GM19328 (cell line): ENCODE measurements around the gene GNAO1.

Source experiments
- ATAC-seq: cut with Tn5 transposase; IDR thresholded peaks from one replicate; pipeline ENCODE4 v1.9.1; 2021; ENCODE audit warnings: mild to moderate bottlenecking, moderate library complexity; ENCODE audit not compliant: unreplicated experiment

Gene GNAO1

DNA sequence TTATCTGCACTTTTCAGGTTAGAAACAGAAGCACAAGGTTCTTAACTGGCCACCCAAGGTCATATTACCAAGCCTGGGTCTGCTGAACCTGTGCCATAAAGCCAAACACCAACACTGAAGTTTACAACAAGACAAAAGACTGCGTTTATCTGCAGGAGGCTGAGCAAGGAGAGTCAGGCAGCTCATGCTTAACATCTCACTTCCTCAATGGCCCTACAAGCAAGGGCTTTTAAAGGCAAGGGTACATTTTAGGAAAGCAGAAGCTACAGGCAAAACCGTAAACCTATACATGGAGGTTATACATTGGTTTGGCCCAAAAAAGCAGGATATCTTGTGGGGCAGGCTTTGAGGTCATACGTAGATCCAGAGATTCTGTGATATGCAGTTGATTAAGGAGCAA, 91.2 kb downstream of the GNAO1 start:
- no peak for ATAC-seq

DNA sequence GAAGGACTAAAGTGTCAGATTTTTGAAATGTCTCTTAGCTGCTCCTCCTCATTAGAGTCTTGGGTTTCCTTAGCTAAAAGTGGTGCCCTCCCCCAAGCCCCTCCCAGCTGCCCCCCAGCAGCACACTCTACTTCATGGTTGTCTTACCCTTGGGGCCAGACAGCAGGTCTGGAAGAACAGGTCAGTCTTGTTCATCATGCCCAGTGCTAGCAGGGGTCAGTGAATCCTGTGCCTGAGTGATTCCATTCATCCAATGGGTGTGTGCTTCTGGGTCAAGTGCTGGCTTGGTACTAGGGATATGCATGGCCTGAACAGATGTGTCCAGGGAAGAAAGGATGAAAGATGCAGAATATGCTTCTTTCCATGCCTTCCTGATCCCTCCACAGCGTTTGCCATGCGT, 93.2 kb downstream of the GNAO1 start:
- ATAC-seq: no peak

DNA sequence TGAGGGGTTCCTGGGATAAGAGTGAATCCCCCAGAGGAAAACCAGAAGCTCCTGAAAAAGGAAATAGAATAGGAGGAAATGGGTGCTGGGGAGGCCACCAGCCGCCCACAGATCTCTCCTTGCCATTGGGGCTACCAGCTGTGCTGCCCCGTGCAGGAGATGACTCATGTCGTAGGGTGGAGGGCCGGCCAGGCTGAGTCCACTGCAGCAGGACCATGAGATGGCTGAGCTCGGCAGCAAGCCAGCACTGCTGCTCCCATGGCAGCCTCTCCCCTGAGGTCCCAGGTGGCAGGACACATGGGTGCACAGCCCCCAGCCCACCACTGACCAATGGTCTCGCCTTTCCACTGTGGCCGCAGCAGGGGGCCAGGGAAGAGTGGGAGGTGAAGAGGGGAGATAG, 95.5 kb downstream of the GNAO1 start:
- no peak for ATAC-seq

DNA sequence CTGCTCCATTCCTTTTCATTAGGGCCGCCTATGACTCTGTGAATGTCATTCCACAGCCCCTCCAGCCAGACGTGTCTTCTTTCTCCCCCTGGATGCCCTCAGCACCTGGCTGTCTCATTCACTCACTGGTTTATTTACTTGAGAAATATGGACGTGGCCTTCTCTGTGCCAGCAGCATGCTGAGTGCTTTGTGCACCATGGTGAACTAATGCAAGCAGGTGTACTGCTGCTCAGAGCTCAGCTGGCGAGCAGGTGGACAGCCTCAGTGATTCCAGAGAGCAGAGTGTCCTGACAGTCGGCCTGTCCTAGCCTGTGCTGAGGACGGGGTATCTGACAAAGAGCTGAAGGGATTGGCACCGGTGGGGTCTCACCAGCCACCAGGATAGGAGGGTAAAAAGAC, 96.7 kb downstream of the GNAO1 start:
- no peak for ATAC-seq

DNA sequence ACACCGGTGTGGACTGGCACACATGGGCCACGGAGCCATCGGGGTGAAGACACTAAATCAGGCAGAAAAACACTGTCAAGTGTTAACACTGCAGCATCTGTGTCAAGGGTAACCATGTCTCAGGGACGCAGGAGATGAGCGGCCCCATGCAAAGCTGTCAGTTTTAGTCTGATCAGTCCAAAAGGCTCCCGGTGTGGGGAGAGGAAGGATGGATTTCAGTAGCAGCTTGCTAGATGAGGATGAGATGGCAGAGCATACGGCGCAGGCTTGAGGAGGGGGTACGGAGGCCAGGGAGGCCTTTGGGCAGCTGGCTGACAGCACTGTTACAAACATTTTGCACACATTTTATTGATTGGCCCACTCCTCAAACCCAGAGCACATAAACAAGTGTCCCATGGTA, 98.1 kb downstream of the GNAO1 start:
- no peak for ATAC-seq

DNA sequence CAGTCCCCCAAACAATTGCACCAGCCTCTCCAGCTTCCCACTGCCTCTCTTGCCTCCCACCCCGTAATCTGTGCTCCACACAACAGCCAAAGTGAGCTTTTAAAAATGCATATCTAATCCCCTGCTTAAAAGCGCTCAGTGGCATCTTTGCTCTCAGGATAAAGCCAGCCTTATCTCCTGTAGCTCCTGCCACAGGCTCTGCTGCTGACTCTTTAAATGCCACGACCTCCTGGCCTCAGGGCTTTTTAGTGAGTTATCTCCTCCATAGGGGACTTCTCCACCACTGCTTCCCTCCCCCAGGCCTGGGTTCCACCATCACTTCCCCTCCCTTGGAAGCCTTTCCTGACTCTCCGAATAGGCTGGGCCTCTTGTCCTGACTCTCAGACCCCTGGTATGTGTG, 98.6 kb downstream of the GNAO1 start:
- no peak for ATAC-seq

DNA sequence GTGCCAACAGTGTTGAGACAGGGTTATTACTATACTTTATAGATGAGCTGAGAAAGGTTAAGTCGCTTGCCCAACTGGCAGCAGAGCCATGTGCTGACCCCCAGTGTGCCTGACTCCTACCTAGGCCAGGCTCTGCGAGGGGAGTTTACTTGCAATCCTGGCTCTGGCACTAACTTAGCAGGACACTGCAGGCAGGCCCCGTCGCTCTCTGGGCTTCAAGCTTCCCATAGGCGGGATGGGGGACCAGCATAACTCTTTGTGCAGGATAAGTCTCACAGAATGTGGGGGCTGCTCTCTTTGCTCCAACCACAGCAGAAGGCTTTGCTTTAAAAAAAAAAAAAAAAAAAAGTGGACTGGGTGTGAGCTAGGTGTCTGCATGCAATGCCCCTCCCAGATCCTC, 102.7 kb downstream of the GNAO1 start:
- ATAC-seq: no peak

DNA sequence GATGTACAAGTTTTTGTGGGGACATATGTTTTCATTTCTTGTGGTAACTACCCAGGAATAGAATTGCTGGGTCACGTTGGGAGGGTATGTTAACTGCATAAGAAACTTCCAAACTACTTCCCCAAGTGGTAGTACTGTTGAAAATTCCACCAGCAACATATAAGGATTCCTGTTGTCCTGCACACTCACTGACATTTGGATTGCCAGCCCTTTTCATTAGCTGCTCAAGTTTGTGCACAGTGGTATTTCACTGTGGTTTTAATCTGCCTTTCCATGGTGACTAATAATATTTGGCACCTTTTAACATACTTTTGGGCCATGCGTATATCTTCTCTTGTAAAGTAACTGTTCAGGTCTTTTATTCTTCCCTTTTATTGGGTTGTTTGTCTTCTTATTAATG, 103.3 kb downstream of the GNAO1 start:
- no peak for ATAC-seq

DNA sequence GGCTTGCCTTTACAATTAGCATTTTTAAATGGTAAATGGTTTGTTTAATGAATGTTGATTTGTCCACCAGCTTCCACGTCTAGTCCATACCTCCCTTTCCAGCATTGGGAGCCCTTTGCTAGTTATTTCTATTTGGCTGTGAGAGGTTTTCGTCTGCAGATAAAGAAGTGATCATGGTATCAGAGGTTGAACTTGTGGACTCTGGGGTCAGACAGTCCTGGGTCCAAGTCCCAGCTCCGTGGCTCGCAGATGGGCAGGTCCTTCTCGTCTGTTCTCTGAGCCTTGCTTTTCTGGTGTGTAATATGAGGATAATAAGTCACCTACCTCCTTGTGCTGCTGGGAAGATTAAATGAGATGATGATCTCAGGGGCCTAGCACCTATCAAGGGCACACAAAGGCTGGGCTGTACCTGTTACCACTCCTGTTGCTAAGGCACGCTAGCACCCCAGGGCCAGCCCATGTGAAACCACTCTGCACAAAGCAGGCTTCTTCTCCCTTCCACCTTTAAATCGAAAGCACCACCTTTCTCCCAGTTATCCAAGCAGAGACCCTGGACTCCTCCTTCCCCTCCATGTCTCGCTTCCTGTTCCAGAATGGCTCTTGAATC, 103.9 kb downstream of the GNAO1 start:
- ATAC-seq: no peak

DNA sequence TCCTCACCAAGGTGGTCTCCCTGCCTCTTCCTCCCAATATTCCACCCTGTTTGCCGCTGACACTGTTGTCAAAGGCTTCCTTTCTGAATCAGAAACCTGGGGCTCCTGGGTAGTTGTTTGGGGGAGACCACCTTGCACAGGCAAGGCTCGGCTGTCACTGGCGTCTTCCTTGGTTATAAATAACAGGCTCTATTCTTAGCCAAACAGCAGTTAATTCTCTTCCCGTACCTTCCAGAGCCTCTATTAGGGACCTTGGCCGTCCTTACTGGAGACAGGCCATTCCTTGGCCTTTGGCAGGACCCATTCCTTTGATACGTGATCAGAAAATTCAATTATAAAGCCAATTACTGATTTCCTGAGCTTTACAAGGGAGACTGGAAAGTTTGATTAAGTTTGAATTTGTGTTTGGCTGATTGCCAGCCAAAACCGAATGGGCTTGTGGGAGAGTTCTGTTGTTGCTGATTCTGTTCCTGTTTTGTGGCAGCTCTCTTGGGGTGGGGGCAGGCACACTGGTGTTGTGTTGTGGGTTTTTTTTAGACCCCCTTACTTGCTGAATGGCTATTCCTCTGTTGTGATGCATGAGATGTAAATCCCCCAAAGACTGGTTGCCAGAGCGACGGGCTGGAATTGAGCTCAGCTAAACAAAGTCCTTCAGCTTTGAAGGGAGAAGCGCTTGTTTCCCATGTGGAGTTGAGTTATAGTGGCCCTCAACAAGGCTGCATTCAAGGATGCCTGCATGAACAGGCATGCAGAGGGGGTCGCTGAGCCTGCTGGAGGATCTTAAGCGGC, 104.6 kb downstream of the GNAO1 start:
- no peak for ATAC-seq

DNA sequence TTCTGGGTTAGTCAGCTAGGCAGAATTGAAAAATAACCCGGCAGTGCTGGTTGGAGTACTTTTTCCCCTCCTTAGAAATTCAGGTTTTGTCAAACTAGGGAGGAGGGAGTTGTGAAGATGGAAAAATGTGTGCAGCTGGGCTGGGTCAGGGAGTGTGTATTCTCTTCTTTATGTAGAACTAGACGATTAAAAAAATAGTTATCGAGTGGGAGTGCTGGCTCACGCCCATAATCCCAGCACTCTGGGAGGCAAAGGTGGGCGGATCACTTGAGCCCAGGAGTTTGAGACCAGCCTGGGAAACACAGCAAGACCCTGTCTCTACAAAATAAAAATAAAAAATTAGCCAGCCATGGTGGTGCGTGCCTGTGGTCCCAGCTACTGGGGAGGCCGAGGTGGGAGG, 106.4 kb downstream of the GNAO1 start:
- no peak for ATAC-seq

DNA sequence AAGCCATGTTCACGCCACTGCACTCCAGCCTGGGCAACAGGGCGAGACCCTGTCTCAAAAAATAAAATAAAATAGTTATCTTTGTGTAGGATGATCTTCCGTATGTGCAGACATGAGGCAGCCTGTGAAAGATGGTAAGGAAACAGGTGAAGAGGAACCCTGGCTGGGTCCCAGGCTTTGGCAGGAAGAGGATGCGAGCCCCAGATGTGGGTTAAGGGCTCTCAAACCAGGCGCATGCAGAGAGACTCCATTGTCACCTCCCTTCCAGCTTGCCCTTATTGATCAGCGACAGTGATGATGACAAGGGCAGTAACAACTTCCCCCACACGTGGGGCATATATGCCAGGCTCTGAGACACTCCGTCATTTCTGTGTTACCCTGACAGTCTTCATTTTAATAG, 106.8 kb downstream of the GNAO1 start:
- no peak for ATAC-seq

DNA sequence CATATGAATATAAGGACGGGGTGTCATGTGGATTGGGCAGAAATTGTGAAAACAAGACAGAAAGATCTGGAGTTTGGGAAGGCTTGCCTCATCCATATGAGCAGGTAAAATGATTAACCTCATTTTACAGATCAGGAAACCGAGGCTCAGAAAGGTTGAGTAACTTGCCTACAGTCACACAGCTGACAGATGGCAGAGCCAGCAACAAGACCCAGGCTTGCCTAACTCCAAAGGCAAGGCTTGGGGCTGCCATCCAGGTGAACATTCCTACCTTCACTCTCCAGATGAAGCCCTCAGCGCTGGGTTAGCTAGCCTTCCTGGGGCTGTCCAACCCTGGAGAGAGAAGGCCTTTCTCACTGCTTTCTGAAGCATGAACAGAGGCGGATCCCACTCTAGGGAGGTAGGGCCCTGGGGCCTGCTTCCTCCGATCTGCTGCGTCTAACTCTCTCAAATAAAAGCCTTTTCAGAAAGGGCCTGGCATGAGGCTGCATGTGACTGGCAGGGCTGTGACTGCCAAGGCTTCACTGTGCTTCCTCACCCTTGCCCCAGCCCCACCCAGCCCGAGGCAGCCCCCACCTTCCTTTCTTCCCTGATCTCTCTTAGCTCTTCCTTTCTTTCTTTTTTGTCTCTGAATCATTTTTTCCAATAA, 107.8 kb downstream of the GNAO1 start:
- no peak for ATAC-seq

DNA sequence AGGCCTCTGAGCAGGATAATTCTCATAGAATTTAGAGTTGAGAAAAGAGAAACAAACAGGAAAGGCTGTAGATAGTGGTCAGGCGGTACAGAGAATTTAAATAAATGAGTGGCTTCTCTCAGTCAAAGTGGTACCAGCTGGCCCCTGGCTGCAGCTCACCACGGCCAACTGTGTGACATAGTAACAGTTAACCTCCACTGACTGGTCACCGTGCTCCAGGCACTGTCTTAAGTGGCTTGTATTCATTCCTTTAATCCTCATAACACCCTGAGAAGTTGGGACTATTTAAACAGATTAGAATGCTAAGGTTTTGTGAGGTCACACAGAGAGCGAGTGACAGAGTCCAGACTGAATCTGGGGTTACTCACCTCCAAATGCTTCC, 108.9 kb downstream of the GNAO1 start:
- ATAC-seq: no peak

DNA sequence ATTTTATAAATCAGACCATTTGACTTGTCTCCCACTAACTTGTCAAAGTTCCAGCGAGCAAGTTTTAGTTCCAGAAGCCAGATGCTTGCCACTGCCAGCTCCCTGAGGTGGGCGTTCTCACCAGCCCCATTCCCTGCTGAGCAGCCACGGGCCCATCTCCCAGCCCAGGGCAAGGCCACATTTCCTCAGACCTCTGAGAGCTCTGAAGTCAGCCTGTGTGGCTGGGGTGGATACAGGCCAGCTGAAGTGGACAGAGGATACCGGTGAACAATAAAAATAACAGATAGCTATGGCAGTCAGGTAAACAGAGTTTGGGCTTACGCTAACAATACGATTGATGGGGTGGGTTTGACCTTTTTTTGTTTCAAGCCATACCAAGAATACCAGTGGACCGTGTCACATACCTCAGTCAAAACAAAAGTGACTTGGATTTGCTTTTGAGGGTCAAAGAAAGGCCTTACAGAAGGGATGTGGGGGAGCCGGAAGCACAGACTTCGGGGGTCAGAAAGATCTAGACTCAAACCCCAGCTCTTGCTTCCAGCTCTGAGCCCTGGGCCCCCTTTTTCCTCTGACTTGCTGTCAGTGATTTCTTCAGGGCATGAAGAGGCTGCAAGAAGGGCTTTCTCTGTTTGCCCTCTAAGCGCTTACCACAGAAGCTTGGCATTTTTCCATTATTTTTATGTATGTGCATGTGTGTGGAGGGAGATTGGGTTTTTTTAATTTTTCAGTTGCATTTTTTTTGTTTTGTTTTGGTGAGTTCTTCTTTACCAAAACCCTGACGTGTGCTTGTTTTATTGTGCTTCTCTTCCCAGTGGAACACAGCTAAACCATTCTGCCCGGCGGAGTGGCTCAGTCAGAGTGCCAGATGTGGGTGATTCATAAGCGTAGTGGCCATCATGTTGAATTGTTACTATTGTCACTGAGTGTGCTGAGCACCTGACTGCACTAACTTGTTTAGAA, 109.9 kb downstream of the GNAO1 start:
- ATAC-seq: no peak

DNA sequence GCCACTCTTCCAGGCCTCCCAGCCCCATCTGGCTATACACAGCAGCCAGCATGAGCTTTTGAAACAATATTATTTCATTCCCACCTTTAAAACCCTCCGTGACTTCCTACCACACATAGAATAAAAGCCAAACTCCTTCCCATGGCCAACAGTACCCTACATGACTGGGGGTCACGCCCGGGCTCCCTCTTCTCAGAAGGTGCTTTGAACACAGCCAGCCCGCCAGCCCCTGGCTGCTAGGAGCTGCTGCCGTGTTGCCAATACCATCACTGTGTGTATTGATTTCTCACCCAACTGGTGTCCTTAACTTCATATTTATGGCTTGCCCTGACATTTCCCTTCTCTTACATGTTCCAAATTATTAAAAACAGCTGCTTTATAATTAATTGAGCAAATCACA, 111.2 kb downstream of the GNAO1 start:
- ATAC-seq: no peak

DNA sequence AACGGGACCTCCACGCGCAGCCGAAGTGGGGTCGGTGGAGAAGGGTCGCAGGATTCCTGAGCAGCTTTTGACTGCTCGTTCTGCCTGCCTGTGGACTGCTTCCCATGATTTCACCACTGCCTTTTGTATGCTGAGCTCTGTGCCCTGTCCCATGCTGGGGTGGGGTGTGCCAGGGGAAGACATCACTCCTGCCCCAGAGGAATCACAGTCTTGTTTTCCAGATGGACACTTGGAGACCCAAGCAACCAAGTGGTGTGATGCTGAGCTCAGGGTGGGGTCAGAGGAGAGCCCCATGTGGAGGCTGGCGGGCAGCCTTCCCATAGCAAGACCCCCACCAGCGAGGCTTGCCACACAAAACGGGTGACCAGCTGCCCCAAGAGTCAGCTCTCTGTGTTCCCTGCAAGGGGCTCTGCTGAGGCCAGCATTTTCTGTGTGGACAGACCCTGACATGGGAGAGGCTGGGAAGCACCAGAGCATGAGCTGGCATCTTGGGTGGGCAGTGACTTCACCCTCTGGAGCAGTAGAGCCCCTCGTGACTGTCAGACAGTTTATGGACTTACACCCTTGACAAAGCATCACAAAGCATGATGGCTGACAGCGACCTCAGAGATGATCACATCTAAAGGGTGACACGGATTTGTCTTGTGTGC, 111.9 kb downstream of the GNAO1 start:
- no peak for ATAC-seq

DNA sequence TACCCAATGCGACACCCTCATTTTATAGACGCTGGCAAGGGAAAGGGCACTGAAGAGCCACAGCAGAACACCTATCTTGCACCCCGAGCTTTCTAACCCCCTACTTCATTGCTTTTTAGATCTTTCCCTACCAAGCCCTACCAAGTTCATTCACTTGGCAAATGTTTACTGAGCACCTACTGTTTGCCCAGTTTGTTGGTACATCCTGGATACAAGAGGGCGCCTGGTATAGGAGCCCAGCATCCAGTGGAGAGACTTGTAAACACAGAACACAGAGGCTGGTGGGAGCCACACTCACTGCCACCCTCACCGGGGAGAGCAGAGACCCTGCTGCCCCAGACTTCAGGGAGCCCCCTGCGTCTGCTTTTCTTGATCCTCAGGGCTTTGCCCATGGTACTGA, 112.6 kb downstream of the GNAO1 start:
- ATAC-seq: no peak

DNA sequence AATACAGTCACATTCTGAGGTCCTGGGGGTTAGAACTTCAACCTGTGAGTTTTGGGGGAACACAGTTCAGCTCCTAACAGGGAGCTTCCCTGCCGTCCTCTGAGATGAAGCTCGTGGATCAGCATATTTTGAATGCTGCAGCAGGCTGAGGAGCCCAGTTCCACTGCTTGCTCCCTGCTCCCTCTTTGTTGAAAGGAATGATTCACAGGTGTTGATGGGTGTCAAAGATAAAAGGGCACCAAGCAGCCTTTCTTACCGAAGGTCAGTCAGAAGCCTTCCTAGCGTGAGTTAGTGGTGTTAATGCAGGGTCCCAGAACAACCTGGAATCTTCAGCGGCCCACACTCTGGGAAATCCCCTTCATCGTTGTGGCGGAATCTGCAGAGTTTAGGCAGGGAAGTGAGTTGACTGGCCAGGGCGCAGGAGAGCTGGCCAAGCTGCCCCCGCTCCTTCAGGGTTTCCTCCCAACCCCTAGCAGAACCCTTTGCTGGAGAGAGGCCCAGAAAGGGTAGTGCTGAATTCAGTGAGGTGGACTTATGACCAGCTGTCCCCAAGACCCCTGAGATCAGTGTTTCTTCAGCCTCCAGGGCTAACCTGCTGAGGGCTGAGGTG, 114.8 kb downstream of the GNAO1 start:
- no peak for ATAC-seq
